Small intestine (tissue), 7 donors: ENCODE measurements around the gene TMCC2. TPM values are rescaled to one million over a fixed set of nuclear protein-coding genes. Genes with fewer than 3 reads are reported as not detected.

ENCODE experiments used
- DNase-seq, 2 donors: peaks; one replicate each; pipeline versions ENCODE4 v3.0.0 to v3.0.0-alpha.2; 2013
- FAIRE-seq: peaks from 2 replicates; lab custom pipeline; 2012; peaks lifted over from hg19 to GRCh38; lab: Jason Lieb, UNC
- H3K27ac ChIP-seq, 3 donors: one replicate each; pipeline ENCODE4 v1.5.1; 2013; ENCODE audit warnings: low read length in 2 of 3, mild to moderate bottlenecking in 2 of 3, control low read depth in 1 of 3, inconsistent platforms in 1 of 3, low read depth in 1 of 3, moderate library complexity in 1 of 3
- H3K27me3 ChIP-seq, 3 donors: one replicate each; pipeline ENCODE4 v1.6.1; 2013; ENCODE audit warnings: low read length in 3 of 3, inconsistent platforms in 1 of 3; ENCODE audit not compliant: control insufficient read depth in 3 of 3, insufficient read depth in 3 of 3
- H3K36me3 ChIP-seq, 3 donors: one replicate each; pipeline ENCODE4 v1.6.1; 2013; ENCODE audit warnings: low read length in 3 of 3, inconsistent platforms in 1 of 3, low read depth in 1 of 3, mild to moderate bottlenecking in 1 of 3, moderate library complexity in 1 of 3; ENCODE audit not compliant: control insufficient read depth in 3 of 3, insufficient read depth in 2 of 3
- H3K4me1 ChIP-seq, 3 donors: one replicate each; pipeline ENCODE4 v1.6.1; 2013; ENCODE audit warnings: low read length in 2 of 3, inconsistent platforms in 1 of 3, low read depth in 1 of 3, mild to moderate bottlenecking in 1 of 3, moderate library complexity in 1 of 3; ENCODE audit not compliant: control insufficient read depth in 3 of 3, insufficient read depth in 2 of 3
- H3K4me3 ChIP-seq, 3 donors: one replicate each; pipeline ENCODE4 v1.5.1; 2013; ENCODE audit warnings: low read length in 3 of 3, control low read depth in 1 of 3, inconsistent platforms in 1 of 3, low read depth in 1 of 3, mild to moderate bottlenecking in 1 of 3, moderate library complexity in 1 of 3
- H3K9me3 ChIP-seq, 2 donors: one replicate each; pipeline ENCODE4 v1.6.1; 2013; ENCODE audit warnings: low read depth in 1 of 2, low read length in 1 of 2; ENCODE audit not compliant: control insufficient read depth in 2 of 2, insufficient read depth in 1 of 2
- WGBS, 3 donors: extraction: QIAGEN DNeasy Blood & Tissue Kit; methylation state at CpG; one replicate each; pipeline ENCODE4 v1.1.7; 2013; 5-methylcytosine and 5-hydroxymethylcytosine counted together
- polyA plus RNA-seq, 4 donors: library from polyadenylated mRNA; stranded (reverse) in 3 of 4; unstranded in 1 of 4; fragments of 200-250 nt in 3 of 4; fragments of 120-200 nt in 1 of 4; gene quantifications; one replicate each; pipeline versions ENCODE4 v1.2.1 to v1.2.3, GENCODE V29; 2013
- donor health status: healthy with polysubstance abuse.
- donor health status: control.
- donor health status: control.
- donor health status: Bipolar disorder and iron deficiency.
- donor health status: healthy.

TMCC2 gene
- polyA plus RNA-seq, 4 donors: 0.54 to 1.7 (median 0.96) TPM

GRCh38 chr1:205240118-205240517 lies 12.4 kb downstream of the TMCC2 start:
- WGBS, 3 donors: 79 to 91% (median 91%) methylated on average over 6 of the region's 6 CpGs
- DNase-seq (no peak), FAIRE-seq (no peak)
- Histone ChIP-seq H3K27me3 (peaks cover 0 to 3% (median 0%) of the 10 kb centered on the region in 3 donors), H3K9me3 (no peaks in the 10 kb centered on the region), H3K36me3 (no peaks in the 10 kb centered on the region), H3K27ac (no peak overlapping the region), H3K4me3 (no peak overlapping the region), H3K4me1 (no peaks in the 10 kb centered on the region)

- no peak for FAIRE-seq
- no peaks in the 10 kb centered on the region for H3K36me3 ChIP-seq
- 62 to 88% (median 77%) methylated on average over 3 of the region's 3 CpGs for WGBS, 3 donors
- no peak for DNase-seq
- H3K4me1 ChIP-seq: no peaks in the 10 kb centered on the region
- no peak overlapping the region for H3K27ac ChIP-seq
- peaks cover 0 to 3% (median 0%) of the 10 kb centered on the region in 3 donors for H3K27me3 ChIP-seq
- H3K4me3 ChIP-seq: no peak overlapping the region
- H3K9me3 ChIP-seq: no peaks in the 10 kb centered on the region
Observed at GRCh38 chr1:205240569-205240968, 12.8 kb downstream of the TMCC2 start.

GRCh38 chr1:205241366-205242030 lies 13.8 kb downstream of the TMCC2 start:
- Histone ChIP-seq H3K27ac (no peak overlapping the region), H3K27me3 (peaks cover 0 to 3% (median 0%) of the 10 kb centered on the region in 3 donors), H3K9me3 (no peaks in the 10 kb centered on the region), H3K4me1 (peaks cover 0 to under 1% (median 0%) of the 10 kb centered on the region in 3 donors), H3K4me3 (no peak overlapping the region), H3K36me3 (no peaks in the 10 kb centered on the region)
- DNase-seq: no peak
- FAIRE-seq: no peak
- 96% methylated on average over 36 of the region's 36 CpGs for WGBS, 3 donors

- no peak for FAIRE-seq
- WGBS, 3 donors: 88 to 90% (median 89%) methylated on average over 8 of the region's 8 CpGs
Observed at GRCh38 chr1:205243350-205244191, 15.8 kb downstream of the TMCC2 start.

GRCh38 chr1:205244384-205244783 lies 16.6 kb downstream of the TMCC2 start:
- WGBS, 3 donors: 62 to 81% (median 69%) methylated on average over 4 of the region's 4 CpGs
- H3K27me3 ChIP-seq: no peaks in the 10 kb centered on the region
- no peak overlapping the region for H3K4me3 ChIP-seq
- FAIRE-seq: no peak
- H3K9me3 ChIP-seq: no peaks in the 10 kb centered on the region
- DNase-seq: no peak
- H3K36me3 ChIP-seq: no peaks in the 10 kb centered on the region
- H3K27ac ChIP-seq: no peak overlapping the region
- H3K4me1 ChIP-seq: peaks cover 0 to 21% (median 5%) of the 10 kb centered on the region in 3 donors

More at GRCh38 chr1:205243350-205244191, 15.8 kb downstream of the TMCC2 start:
- H3K27ac ChIP-seq: no peak overlapping the region
- peaks cover 0 to 13% (median 4%) of the 10 kb centered on the region in 3 donors for H3K4me1 ChIP-seq
- H3K9me3 ChIP-seq: no peaks in the 10 kb centered on the region
- no peaks in the 10 kb centered on the region for H3K36me3 ChIP-seq
- no peak for DNase-seq
- H3K4me3 ChIP-seq: no peak overlapping the region
- H3K27me3 ChIP-seq: no peaks in the 10 kb centered on the region

GRCh38 chr1:205245096-205245495 lies 17.4 kb downstream of the TMCC2 start:
- Histone ChIP-seq H3K4me1 (peaks cover 0 to 27% (median 7%) of the 10 kb centered on the region in 3 donors), H3K4me3 (no peak overlapping the region), H3K27me3 (no peaks in the 10 kb centered on the region), H3K36me3 (no peaks in the 10 kb centered on the region), H3K27ac (no peak overlapping the region), H3K9me3 (no peaks in the 10 kb centered on the region)
- DNase-seq (no peak), FAIRE-seq (no peak)
- WGBS, 3 donors: 83 to 90% (median 85%) methylated on average over 7 of the region's 7 CpGs

- no peak for FAIRE-seq
- Histone ChIP-seq H3K27ac (no peak overlapping the region), H3K9me3 (no peaks in the 10 kb centered on the region), H3K36me3 (no peaks in the 10 kb centered on the region), H3K27me3 (no peaks in the 10 kb centered on the region), H3K4me3 (no peak overlapping the region), H3K4me1 (peaks cover 0 to 27% (median 7%) of the 10 kb centered on the region in 3 donors)
- DNase-seq: no peak
- WGBS, 3 donors: 71 to 79% (median 75%) methylated on average over 10 of the region's 10 CpGs
Observed at GRCh38 chr1:205246351-205247119, 18.8 kb downstream of the TMCC2 start.
